Type B pancreatic cell (in vitro differentiated cells): ENCODE data around the gene DPP6. TPM values are rescaled to one million over a fixed set of nuclear protein-coding genes. Genes with fewer than 3 reads are reported as not detected.
"Not testable (repeated sequence)": the region's sequence is repeated elsewhere in the genome, so short reads cannot be mapped to it uniquely, and the experiment has no call there.

Source experiments
- DNase-seq: peaks from one replicate; pipeline ENCODE4 v3.0.0; 2021; ENCODE audit warnings: mixed read lengths; ENCODE audit not compliant: unreplicated experiment; ENCODE audit errors: extremely low spot score
- H3K27ac Mint-ChIP-seq: 2 replicates; pipeline ENCODE4 v1.8.0; 2021; ENCODE audit warnings: mild to moderate bottlenecking, mixed read lengths
- H3K27me3 Mint-ChIP-seq: 2 replicates; pipeline ENCODE4 v1.8.0; 2021; ENCODE audit warnings: mixed read lengths
- H3K36me3 Mint-ChIP-seq: 2 replicates; pipeline ENCODE4 v1.8.0; 2021; ENCODE audit warnings: mixed read lengths
- H3K4me1 Mint-ChIP-seq: one replicate; pipeline ENCODE4 v1.8.0; 2021; ENCODE audit warnings: mixed read lengths; ENCODE audit not compliant: unreplicated experiment
- H3K4me3 Mint-ChIP-seq: 2 replicates; pipeline ENCODE4 v1.8.0; 2021; ENCODE audit warnings: mild to moderate bottlenecking, mixed read lengths
- H3K9me3 Mint-ChIP-seq: 2 replicates; pipeline ENCODE4 v1.8.0; 2021; ENCODE audit warnings: mixed read lengths
- CTCF ChIP-seq: fragments of 200-600 bp; sonication (generic); conservative IDR thresholded peaks from 2 replicates; pipeline ENCODE4 v1.5.0; 2021; ENCODE audit warnings: antibody characterized with exemption, mild to moderate bottlenecking
- total RNA-seq: library from RNA; stranded (reverse); gene quantifications from 2 replicates; pipeline ENCODE4 v1.2.1, GENCODE V29; 2021; ENCODE audit warnings: low replicate concordance

The DPP6 gene
- total RNA-seq, 1 donor from 2014 or later, result 4.1 TPM

DNA sequence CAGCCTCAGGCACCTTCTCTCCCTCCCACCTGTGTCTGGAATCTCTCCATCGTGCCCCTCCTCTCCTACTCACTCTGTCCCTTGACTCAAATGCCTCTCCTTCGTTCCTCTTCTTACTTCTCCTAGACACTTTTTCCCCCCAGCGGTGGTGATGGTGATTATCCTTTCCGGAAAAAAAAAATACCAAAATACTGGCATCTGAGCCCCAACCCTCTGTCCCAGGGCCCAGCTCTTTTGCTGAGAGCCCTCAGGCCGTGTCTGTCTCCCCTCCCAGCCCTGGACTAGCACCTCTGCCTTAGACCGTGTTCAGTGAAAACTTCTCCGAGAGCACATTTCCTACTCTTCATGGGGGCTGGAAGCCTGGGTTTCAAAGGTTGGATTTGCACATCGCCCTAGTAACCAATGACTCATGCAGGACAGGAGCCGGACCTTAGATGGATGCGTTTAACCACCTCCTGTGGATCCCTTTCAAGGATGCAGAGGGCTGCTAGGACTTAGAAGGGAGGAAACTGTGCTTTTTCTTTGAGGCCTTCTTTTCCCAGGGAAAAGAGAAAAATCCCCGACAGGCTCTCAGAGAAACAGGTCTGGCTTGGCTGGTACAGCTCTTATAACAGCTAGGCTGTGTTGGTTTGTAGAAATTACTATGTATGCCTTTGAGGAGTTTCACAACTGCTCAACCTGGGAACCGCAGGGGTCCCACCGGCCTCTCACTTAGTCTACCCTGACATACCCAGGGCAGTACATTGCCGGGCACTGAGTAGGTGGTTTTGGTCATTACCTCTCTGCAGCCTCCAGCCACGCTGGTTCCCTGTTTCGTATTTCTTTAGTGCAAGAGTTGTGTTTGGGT is 1.5 kb downstream of the DPP6 start:
- not testable (repeated sequence) for DNase-seq, H3K4me1 Mint-ChIP-seq, H3K36me3 Mint-ChIP-seq, H3K27ac Mint-ChIP-seq, H3K9me3 Mint-ChIP-seq
- Mint-ChIP-seq H3K4me3 (peak overlapping the region; percentile 68), H3K27me3 (peaks cover 28% of the 10 kb centered on the region)

GRCh38 chr7:154054664-154055063 is 2.5 kb downstream of the DPP6 start:
- not testable (repeated sequence) for H3K9me3 Mint-ChIP-seq, H3K4me1 Mint-ChIP-seq, H3K36me3 Mint-ChIP-seq, H3K27ac Mint-ChIP-seq, DNase-seq, H3K4me3 Mint-ChIP-seq
- peaks cover 28% of the 10 kb centered on the region for H3K27me3 Mint-ChIP-seq

DNA sequence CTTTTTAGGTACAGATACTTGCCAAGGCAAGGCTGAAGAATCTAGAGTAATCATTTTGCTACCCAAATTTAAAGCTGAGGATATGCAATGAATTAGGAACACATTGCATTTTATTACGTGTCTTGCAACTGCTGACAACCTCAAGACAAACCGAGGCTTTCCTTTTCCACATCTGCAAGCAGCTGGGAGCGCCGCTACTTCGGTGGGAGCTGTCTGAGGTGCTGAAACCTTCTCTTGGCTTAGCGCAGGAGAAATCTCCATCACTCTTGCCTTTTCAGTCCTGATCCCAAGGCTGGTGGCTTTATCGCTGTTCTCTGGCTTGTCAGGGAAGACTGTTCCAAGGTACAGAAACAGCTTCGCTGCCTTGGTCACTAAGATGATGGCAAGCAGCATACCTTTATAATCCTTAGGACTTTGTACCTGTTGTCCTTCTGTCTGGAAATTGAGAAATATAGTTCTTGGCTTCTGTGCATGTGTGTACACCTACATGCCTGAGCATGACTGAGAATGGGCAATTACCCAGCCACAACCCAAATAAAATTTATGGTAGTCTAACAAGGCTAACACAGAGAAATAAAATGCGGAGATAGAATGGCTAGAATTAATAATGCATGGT is 3.4 kb downstream of the DPP6 start:
- H3K4me1 Mint-ChIP-seq, H3K27ac Mint-ChIP-seq, DNase-seq, H3K9me3 Mint-ChIP-seq, H3K4me3 Mint-ChIP-seq, H3K36me3 Mint-ChIP-seq: not testable (repeated sequence)
- peaks cover 24% of the 10 kb centered on the region for H3K27me3 Mint-ChIP-seq

DNA sequence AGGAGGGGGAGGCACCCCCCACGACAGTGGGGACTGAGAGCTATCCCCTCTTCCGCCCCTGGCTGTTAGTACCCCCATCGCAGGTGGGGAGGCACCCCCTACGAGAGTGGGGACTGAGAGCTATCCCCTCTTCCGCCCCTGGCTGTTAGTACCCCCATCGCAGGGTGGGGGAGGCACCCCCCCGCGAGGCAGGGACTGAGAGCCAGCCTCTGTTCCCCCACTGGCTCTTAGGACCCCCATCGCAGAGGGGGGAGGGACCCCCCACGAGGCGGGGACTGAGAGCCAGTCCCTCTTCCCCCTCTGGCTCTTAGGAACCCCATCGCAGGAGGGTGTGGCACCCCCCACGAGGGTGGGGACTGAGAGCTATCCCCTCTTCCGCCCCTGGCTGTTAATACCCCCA is 6.6 kb downstream of the DPP6 start:
- not testable (repeated sequence) for H3K27ac Mint-ChIP-seq, H3K9me3 Mint-ChIP-seq, DNase-seq, H3K4me1 Mint-ChIP-seq, H3K4me3 Mint-ChIP-seq, H3K36me3 Mint-ChIP-seq
- H3K27me3 Mint-ChIP-seq, result peaks cover 19% of the 10 kb centered on the region

GRCh38 chr7:154060551-154060950 is 8.4 kb downstream of the DPP6 start:
- not testable (repeated sequence) for H3K36me3 Mint-ChIP-seq, H3K4me1 Mint-ChIP-seq, H3K27ac Mint-ChIP-seq, H3K4me3 Mint-ChIP-seq, H3K9me3 Mint-ChIP-seq, DNase-seq
- H3K27me3 Mint-ChIP-seq, result peaks cover 12% of the 10 kb centered on the region

- peak; percentile 75 for TF ChIP-seq CTCF
- not testable (repeated sequence) for H3K4me3 Mint-ChIP-seq, H3K27ac Mint-ChIP-seq, H3K9me3 Mint-ChIP-seq, DNase-seq, H3K36me3 Mint-ChIP-seq, H3K4me1 Mint-ChIP-seq
- peaks cover 12% of the 10 kb centered on the region for H3K27me3 Mint-ChIP-seq
Measured at GRCh38 chr7:154071833-154072232, 19.6 kb downstream of the DPP6 start.

DNA sequence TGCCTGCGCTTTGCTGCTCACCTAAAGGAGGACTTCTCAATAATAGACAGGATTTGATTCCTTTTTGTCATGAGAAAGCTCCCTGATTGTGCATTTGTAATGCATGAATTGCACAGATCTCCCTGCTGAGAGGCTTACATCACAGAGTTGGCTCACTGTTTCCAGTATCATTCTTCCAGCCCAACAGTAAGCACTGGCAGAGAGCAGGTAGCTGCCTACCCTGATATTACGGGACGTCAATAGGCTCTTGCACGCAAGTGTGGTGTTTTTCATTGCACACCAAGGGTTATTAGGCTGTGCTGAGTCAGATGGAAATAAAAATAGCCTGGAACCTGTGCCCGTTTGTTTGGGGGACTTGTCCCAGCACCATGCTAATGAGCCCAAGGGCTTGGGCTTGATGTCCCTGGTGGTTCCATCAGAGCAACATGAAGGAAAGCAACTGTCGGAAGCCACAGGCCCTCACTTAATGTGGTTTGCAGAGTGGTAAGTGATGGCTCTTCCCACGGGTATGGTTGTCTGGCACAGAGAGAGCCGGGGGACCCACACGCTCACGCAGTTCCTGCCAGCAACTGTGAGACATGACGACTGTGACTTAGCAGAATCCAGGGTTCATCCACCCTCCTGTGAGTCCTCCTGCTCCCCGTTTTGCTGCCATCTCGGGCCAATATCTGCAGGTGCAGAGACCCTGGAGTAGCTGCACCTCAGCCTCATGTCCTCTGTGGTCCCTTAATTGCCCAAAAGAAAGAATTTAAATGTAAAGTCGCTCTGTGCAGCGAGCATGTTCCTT is 20.4 kb downstream of the DPP6 start:
- H3K4me3 Mint-ChIP-seq, DNase-seq, H3K27ac Mint-ChIP-seq, H3K9me3 Mint-ChIP-seq, H3K4me1 Mint-ChIP-seq, H3K36me3 Mint-ChIP-seq: not testable (repeated sequence)
- H3K27me3 Mint-ChIP-seq, result peaks cover 12% of the 10 kb centered on the region

DNA sequence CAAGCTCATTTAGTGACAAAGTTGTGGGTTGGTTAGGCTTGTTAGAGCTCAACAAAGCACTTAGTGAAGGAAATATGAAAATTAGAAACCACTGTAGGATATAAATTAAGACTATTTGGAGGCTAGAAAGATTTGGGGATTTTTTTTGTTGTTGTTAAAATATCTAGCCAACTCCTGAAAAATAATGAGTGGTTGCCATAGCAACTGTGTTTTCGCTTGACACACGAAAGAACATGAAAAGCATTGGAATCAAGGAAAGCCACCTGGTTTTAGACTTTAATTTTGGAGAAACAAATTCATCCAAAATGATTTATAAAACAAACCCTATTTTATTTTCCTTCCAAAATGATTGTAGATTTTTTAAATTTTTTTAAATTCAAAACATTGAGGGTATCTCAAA is 26.3 kb downstream of the DPP6 start:
- not testable (repeated sequence) for H3K27ac Mint-ChIP-seq, H3K4me3 Mint-ChIP-seq, H3K9me3 Mint-ChIP-seq, H3K27me3 Mint-ChIP-seq, H3K4me1 Mint-ChIP-seq, H3K36me3 Mint-ChIP-seq, DNase-seq

GRCh38 chr7:154080249-154080648 is 28.1 kb downstream of the DPP6 start:
- DNase-seq, H3K4me1 Mint-ChIP-seq, H3K27me3 Mint-ChIP-seq, H3K9me3 Mint-ChIP-seq, H3K27ac Mint-ChIP-seq, H3K4me3 Mint-ChIP-seq, H3K36me3 Mint-ChIP-seq: not testable (repeated sequence)

DNA sequence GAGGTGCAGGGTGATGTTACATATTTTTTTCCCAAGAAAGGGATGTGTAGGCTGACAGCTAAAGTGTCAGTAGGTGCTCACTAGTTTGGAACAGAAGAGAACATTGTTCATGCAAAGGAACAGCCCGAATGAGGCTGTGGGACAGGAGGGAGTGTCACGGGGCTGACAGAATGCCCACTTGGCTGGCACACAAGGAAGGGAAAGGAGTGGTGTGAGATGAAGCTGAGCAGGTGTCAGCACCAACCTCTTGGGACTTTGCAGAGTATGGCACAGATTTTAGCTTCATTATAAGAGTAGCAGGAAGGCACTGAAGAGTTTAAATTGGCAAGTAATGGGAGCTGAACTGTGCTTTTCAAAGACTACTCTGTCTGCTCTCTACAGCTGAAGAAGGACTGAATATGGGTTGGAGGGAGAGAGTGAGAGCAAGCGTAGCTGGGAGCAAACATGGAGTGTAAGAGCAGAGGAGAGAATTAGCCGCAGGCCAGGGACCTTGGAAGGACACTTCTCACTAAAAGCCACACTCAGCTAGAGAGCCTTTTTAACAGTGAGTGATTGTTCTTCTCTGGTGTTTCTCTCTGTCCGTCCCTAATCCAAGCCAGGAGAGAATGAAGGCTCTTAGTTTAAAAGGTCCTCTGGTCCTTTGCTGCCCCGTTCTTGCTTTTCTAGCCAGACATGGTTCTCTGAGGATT is 35.0 kb downstream of the DPP6 start:
- not testable (repeated sequence) for H3K27ac Mint-ChIP-seq, H3K4me3 Mint-ChIP-seq, DNase-seq, H3K9me3 Mint-ChIP-seq, H3K36me3 Mint-ChIP-seq, H3K27me3 Mint-ChIP-seq, H3K4me1 Mint-ChIP-seq

- not testable (repeated sequence) for H3K4me1 Mint-ChIP-seq, H3K4me3 Mint-ChIP-seq, H3K27ac Mint-ChIP-seq, DNase-seq, H3K9me3 Mint-ChIP-seq, H3K27me3 Mint-ChIP-seq, H3K36me3 Mint-ChIP-seq
Measured at GRCh38 chr7:154092093-154092492, 39.9 kb downstream of the DPP6 start.

DNA sequence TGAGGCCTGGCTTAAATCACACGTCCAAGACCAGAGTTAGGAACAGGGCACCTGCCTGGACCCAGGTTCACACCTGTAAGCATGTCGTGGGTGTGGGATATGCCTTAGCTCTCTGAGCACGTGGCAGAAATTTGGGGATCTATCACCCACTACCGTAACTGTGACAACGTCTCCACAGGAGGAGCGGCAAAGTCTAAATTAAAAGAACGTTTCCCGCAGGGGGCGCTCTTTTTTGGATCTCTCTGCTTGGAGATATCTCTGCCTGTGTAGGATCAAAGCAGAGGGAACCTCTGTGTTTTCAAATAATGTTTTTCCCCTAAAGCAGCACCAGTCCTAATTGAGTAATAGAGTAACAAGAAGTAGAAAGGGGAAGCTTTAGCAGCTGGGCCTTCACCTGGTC is 43.0 kb downstream of the DPP6 start:
- not testable (repeated sequence) for H3K27me3 Mint-ChIP-seq, DNase-seq, H3K27ac Mint-ChIP-seq, H3K36me3 Mint-ChIP-seq, H3K9me3 Mint-ChIP-seq, H3K4me1 Mint-ChIP-seq, H3K4me3 Mint-ChIP-seq
